GM19035 (cell line): ENCODE data around the gene TRIM34.
"Not testable (repeated sequence)": the region's sequence is repeated elsewhere in the genome, so short reads cannot be mapped to it uniquely, and the experiment has no call there.

Experiments used
- ATAC-seq: cut with Tn5 transposase; IDR thresholded peaks from one replicate; pipeline ENCODE4 v1.9.1; 2021; ENCODE audit not compliant: unreplicated experiment

TRIM34 gene

DNA sequence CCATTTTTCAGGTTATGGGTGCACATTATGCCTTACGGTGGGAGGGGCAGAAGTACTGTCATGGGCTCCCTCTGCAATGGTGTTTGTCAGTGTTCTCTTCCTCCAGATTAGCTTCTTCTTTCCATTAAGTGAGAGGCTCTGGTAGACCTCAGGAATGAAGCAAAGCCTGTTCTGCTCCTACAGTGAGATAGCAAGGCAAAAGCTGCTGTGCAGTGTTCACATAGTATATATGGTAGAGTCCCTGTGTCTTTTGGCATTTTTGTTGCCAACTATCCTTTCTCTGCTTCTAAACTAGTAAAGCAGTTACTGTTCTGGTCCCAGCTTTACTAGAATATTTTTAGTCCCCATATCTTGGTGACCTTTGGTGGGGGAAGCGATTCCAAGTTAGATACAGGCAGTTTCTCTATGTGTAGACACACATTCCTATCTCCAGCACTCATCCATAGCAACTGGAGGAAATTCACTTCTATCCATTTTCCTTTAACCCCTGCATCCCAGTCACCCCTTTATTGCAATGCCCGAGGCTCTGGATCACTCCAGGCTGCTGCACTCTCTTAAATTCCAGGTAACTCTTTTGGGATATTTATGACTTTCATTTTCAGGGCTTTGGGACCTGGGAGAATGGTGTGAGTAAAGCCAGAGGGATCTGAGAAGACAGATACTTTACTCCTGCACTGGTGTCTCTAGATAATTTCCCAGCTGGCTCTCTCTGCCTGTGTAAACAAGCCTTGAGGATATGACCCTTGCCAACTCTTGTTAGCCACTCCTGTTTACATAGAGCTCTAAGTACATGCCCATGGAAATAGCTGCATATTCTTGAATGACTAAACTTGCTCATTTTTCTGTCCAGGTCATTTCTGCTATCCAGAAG lies 3.9 kb upstream of the TRIM34 start:
- ATAC-seq: no peak

DNA sequence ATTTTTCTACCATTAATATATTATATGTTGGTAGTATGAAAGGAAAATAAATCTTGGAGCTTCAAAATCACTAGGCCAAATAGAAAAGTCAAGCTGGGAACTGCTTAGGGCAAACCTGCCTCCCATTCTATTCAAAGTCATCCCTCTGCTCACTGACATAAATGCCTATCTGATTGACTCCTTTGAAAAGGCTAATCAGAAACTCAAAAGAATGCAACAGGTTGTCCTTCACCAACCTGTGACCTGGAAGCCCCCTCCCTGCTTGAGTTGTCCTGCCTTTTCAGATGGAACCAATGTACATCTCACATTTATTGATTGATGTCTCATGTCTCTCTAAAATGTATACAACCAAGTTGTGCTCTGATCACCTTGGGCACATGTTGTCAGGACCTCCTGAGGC lies 3.2 kb upstream of the TRIM34 start:
- ATAC-seq: no peak

- ATAC-seq: no peak
Observed at GRCh38 chr11:5622802-5623201, 2.0 kb upstream of the TRIM34 start.

DNA sequence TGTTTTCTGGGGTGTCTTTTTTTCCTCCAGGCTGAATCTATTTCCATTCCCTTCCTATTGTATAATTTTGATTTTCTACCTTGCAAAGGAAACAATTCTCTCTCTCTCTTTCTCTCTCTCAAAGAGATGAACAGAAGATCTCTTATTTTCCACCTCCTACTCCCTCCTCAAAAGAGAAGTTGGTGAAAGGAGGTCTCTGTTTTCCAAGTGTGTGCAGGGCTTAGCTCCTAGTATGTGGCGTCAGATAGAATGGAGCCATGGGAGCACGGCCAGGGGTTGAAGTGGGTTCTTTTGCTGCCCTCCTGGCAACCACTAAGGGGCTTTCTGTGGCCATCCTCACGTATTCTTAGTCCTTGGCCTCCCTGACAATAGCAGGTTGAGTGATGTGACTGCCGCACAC lies 480 bp downstream of the TRIM34 start:
- no peak for ATAC-seq

- ATAC-seq: no peak
Observed at GRCh38 chr11:5626196-5626595, 1.4 kb downstream of the TRIM34 start.

- peak; percentile 10 for ATAC-seq
Observed at GRCh38 chr11:5631417-5631816, 6.6 kb downstream of the TRIM34 start.

DNA sequence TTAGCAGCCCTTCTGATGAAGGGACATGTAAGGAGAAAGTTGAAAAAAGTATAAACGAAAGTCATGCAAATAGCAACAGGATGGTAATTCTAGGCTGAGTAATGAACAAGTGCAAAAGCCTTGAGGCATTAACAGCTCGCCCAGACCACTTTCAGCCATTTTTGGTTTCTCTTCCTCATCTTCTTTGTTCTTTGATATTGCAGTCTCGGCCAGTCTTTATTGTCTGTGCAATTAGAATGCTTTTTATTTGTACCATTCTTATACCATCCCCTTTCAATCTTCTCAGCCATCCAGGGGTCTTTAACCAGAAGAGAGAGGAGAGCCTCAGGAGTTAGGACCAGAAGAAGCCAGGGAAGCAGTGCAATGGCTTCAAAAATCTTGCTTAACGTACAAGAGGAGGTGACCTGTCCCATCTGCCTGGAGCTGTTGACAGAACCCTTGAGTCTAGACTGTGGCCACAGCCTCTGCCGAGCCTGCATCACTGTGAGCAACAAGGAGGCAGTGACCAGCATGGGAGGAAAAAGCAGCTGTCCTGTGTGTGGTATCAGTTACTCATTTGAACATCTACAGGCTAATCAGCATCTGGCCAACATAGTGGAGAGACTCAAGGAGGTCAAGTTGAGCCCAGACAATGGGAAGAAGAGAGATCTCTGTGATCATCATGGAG lies 7.3 kb downstream of the TRIM34 start:
- peak; percentile 100 for ATAC-seq

GRCh38 chr11:5639953-5640352 lies 15.2 kb downstream of the TRIM34 start:
- ATAC-seq: no peak

DNA sequence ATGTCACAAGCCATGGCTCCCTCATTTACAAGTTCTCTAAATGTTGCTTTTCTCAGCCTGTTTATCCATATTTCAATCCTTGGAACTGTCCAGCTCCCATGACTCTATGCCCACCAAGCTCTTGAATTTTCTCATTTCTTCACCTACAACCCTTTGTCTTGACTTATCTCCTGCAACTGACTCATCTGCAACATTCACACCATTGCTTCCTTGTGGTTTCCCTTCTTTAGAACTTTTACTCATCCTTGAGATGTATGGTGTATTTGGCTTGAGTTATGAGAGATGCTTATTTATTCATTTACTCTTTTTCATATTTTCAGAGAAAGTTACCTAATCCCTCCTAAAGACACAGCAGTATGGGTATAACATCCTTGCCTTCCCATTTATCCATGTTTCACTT lies 18.8 kb downstream of the TRIM34 start:
- ATAC-seq: no peak

GRCh38 chr11:5646139-5646538 lies 21.3 kb downstream of the TRIM34 start:
- no peak for ATAC-seq

- no peak for ATAC-seq
Observed at GRCh38 chr11:5655474-5655873, 30.7 kb downstream of the TRIM34 start.

DNA sequence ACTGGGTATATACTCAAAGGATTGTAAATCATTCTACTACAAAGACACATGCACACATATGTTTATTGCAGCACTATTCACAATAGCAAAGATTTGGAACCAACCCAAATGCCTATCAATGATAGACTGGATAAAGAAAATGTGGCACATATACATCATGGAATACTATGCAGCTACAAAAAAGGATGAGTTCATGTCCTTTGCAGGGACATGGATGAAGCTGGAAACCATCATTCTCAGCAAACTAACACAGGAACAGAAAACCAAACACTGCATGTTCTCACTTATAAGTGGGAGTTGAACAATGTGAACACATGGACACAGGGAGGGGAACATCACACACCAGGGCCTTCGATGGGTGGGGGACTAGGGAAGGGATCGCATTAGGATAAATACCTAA lies 32.2 kb downstream of the TRIM34 start:
- ATAC-seq: not testable (repeated sequence)

DNA sequence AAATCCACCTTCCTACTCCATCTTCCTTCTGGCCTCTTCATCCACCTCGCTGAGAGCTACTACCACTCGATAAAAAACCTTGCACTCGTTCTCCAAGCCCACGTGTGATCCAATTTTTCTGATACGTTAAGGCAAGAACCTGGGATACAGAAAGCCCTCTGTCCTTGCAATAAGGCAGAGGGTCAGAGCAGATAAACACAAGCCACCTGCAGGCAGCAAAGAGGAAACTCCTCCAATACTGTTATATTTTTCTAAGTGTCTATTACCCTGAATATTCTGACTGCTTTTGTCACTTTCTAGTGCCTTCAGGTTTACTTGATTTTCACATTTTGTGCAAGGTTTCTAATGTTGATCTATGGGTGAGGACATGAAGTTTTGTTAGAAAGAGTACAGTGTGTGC lies 33.5 kb downstream of the TRIM34 start:
- no peak for ATAC-seq

- no peak for ATAC-seq
Observed at GRCh38 chr11:5663511-5663910, 38.7 kb downstream of the TRIM34 start.

- no peak for ATAC-seq
Observed at GRCh38 chr11:5665051-5665570, 40.3 kb downstream of the TRIM34 start.

- no peak for ATAC-seq
Observed at GRCh38 chr11:5665746-5666401, 41.1 kb downstream of the TRIM34 start.

- ATAC-seq: no peak
Observed at GRCh38 chr11:5666402-5666793, 41.6 kb downstream of the TRIM34 start.

GRCh38 chr11:5671831-5672230 lies 47.0 kb downstream of the TRIM34 start:
- ATAC-seq: no peak

DNA sequence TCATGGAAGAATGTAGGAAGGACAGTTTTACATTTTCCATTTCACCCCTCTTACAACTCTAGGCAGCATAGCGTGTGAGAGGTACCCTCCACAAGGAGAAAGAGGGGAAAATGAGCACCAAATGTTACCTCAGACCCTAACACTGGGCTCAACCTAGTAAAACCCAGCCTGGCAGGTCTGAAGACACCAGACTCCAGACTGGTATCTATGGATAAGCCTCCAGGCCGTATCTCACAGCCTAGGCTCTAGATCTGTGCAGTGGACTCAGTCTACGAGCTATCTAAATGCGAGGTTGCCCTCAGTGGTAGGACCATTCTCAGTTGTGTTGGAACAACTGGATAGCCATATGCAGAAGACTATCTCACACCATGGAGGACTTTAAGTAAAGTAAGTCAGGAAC lies 49.6 kb downstream of the TRIM34 start:
- no peak for ATAC-seq

DNA sequence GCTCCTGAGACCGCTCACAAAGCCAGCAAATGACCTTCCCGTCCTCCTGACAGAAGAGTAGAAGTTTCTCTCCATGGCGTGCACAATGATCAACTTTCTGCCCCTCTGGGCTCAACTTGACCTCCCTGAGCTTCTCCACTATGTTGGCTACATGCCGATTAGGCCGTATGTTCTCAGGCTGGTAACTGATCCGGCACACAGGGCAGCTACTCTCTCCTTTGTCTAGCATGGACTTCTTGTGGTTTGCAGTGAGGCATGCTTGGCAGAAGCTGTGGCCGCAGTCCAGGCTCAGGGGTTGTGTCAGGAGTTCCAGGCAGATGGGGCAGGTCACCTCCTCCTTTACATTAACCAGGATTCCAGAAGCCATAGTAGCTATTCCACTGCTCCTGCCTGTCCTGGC lies 55.0 kb downstream of the TRIM34 start:
- no peak for ATAC-seq

DNA sequence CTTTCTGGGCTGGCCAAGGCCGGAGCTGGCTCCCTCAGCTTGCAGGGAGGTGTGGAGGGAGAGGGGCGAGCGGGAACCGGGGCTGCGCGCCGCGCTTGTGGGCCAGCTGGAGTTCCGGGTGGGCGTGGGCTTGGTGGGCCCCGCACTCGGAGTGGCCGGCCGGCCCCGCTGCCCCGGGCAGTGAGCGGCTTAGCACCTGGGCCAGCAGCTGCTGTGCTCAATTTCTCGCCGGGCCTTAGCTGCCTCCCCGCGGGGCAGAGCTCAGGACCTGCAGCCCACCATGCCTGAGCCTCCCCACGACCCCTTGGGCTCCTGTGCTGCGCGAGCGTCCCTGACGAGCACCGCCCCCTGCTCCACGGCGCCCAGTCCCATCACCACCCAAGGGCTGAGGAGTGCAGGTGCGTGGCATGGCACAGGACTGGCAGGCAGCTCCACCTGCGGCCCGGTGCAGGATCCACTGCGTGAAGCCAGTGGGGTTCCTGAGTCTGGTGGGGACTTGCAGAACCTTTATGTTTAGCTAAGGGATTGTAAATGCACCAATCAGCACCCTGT lies 58.2 kb downstream of the TRIM34 start:
- not testable (repeated sequence) for ATAC-seq
